Measurements from ENCODE around the gene IMMP2L. TPM values are rescaled to one million over a fixed set of nuclear protein-coding genes. Genes with fewer than 3 reads are reported as not detected.

IMMP2L gene
- total RNA-seq, 1 experiment from 2014 or later: 13.6 TPM

DNA sequence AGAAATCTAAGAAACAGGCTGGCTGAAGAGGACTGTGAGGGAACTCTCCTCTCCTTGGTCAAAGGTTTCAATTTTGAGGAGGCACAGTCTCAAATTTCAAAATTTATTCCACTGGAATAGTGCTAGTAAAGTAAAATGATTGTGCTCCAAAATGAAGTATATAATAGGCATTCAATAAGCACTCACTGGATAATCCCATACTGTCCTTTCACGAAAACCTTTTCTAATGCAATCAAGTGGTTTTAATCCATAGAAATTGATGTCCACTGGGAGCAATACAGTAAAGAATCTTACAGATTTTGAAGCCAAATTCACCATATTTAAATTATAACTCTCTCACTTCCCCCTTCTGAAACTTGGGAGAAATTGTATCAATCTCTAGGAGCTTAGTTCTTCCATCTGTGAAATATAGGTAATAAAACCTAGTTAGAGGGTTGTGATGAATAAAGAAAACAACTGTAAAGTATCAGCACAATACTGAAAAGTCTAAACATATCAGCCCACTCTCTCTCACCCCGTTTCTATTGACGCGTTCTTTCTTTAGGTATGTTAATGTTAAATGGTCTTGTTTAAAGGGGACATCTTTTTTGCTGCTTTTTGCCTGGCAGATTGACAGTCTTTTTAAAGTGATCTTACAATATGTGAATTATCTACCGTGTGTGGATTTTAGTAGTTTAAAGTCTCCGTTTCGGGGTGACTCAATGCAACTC is 512.2 kb downstream of the IMMP2L start:
- Mint-ChIP-seq H3K27ac (peak overlapping the region; percentile 66), H3K4me1 (peaks cover 52% of the 10 kb centered on the region), H3K4me3 (no peak overlapping the region), H3K27me3 (ENCODE audit: low read depth) (no peaks in the 10 kb centered on the region), H3K36me3 (peaks cover 2% of the 10 kb centered on the region; the same call in 1 of the 2 replicates), H3K9me3 (peaks cover 6% of the 10 kb centered on the region)
- POLR2A ChIA-PET: no interaction called here
- CTCF ChIA-PET: no interaction called here
- DNase-seq (ENCODE audit: low spot score): no peak
- TF ChIP-seq RELA (CRISPR knock-in tag; IDR thresholded peaks at IDR 0.05; ENCODE audit: borderline replicate concordance): no peak
- TF ChIP-seq TEAD1 (CRISPR knock-in tag; IDR thresholded peaks at IDR 0.05): no peak
- no peak for TF ChIP-seq CBFB (CRISPR knock-in tag; IDR thresholded peaks at IDR 0.05; ENCODE audit: low read depth)
- no peak for TF ChIP-seq AR (CRISPR knock-in tag; IDR thresholded peaks at IDR 0.05)
- TF ChIP-seq IRF2 (CRISPR knock-in tag; IDR thresholded peaks at IDR 0.05; ENCODE audit: borderline replicate concordance, low read depth): no peak
- no peak for TF ChIP-seq HMGA2 (CRISPR knock-in tag; IDR thresholded peaks at IDR 0.05)
- no peak for TF ChIP-seq ZNF263 (CRISPR knock-in tag; IDR thresholded peaks at IDR 0.05; ENCODE audit: low read depth)
- TF ChIP-seq, protein P1, sequence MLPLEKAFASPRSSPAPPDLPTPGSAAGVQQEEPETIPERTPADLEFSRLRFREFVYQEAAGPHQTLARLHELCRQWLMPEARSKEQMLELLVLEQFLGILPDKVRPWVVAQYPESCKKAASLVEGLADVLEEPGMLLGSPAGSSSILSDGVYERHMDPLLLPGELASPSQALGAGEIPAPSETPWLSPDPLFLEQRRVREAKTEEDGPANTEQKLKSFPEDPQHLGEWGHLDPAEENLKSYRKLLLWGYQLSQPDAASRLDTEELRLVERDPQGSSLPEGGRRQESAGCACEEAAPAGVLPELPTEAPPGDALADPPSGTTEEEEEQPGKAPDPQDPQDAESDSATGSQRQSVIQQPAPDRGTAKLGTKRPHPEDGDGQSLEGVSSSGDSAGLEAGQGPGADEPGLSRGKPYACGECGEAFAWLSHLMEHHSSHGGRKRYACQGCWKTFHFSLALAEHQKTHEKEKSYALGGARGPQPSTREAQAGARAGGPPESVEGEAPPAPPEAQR (CRISPR knock-in tag; IDR thresholded peaks at IDR 0.05): no peak
- no peak for TF ChIP-seq MYBL2 (CRISPR knock-in tag; IDR thresholded peaks at IDR 0.05)
- TF ChIP-seq, protein P2, sequence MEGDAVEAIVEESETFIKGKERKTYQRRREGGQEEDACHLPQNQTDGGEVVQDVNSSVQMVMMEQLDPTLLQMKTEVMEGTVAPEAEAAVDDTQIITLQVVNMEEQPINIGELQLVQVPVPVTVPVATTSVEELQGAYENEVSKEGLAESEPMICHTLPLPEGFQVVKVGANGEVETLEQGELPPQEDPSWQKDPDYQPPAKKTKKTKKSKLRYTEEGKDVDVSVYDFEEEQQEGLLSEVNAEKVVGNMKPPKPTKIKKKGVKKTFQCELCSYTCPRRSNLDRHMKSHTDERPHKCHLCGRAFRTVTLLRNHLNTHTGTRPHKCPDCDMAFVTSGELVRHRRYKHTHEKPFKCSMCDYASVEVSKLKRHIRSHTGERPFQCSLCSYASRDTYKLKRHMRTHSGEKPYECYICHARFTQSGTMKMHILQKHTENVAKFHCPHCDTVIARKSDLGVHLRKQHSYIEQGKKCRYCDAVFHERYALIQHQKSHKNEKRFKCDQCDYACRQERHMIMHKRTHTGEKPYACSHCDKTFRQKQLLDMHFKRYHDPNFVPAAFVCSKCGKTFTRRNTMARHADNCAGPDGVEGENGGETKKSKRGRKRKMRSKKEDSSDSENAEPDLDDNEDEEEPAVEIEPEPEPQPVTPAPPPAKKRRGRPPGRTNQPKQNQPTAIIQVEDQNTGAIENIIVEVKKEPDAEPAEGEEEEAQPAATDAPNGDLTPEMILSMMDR (IDR thresholded peaks at IDR 0.05): no peak
- TF ChIP-seq, protein P3, sequence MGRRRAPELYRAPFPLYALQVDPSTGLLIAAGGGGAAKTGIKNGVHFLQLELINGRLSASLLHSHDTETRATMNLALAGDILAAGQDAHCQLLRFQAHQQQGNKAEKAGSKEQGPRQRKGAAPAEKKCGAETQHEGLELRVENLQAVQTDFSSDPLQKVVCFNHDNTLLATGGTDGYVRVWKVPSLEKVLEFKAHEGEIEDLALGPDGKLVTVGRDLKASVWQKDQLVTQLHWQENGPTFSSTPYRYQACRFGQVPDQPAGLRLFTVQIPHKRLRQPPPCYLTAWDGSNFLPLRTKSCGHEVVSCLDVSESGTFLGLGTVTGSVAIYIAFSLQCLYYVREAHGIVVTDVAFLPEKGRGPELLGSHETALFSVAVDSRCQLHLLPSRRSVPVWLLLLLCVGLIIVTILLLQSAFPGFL (CRISPR knock-in tag; IDR thresholded peaks at IDR 0.05; ENCODE audit: borderline replicate concordance): no peak
- TF ChIP-seq, protein P4, sequence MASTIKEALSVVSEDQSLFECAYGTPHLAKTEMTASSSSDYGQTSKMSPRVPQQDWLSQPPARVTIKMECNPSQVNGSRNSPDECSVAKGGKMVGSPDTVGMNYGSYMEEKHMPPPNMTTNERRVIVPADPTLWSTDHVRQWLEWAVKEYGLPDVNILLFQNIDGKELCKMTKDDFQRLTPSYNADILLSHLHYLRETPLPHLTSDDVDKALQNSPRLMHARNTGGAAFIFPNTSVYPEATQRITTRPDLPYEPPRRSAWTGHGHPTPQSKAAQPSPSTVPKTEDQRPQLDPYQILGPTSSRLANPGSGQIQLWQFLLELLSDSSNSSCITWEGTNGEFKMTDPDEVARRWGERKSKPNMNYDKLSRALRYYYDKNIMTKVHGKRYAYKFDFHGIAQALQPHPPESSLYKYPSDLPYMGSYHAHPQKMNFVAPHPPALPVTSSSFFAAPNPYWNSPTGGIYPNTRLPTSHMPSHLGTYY (CRISPR knock-in tag; IDR thresholded peaks at IDR 0.05): no peak
- TF ChIP-seq FOXP4 (CRISPR knock-in tag; IDR thresholded peaks at IDR 0.05): no peak
- TF ChIP-seq, protein P5, sequence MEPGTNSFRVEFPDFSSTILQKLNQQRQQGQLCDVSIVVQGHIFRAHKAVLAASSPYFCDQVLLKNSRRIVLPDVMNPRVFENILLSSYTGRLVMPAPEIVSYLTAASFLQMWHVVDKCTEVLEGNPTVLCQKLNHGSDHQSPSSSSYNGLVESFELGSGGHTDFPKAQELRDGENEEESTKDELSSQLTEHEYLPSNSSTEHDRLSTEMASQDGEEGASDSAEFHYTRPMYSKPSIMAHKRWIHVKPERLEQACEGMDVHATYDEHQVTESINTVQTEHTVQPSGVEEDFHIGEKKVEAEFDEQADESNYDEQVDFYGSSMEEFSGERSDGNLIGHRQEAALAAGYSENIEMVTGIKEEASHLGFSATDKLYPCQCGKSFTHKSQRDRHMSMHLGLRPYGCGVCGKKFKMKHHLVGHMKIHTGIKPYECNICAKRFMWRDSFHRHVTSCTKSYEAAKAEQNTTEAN (CRISPR knock-in tag; IDR thresholded peaks at IDR 0.05): no peak
- no peak for TF ChIP-seq CREM (CRISPR knock-in tag; IDR thresholded peaks at IDR 0.05)
- TF ChIP-seq MXD4 (CRISPR knock-in tag; IDR thresholded peaks at IDR 0.05; ENCODE audit: borderline replicate concordance): no peak
- TF ChIP-seq MAX (CRISPR knock-in tag; IDR thresholded peaks at IDR 0.05): no peak
- no peak for TF ChIP-seq SP1 (CRISPR knock-in tag; conservative IDR thresholded peaks at IDR 0.05)
- no peak for ATAC-seq

All from WTC11 (cell line).